AG10803 (cell line): ENCODE measurements around the gene NCOA3.
"Not testable (repeated sequence)": the region's sequence is repeated elsewhere in the genome, so short reads cannot be mapped to it uniquely, and the experiment has no call there.

Experiments
- DNase-seq: peaks from one replicate; pipeline ENCODE4 v3.0.0; 2010; ENCODE audit warnings: low read depth
- H3K4me3 ChIP-seq: 2 replicates; pipeline ENCODE4 v1.5.1; 2011; ENCODE audit warnings: mild to moderate bottlenecking, low read length, control low read depth
- TF ChIP-seq, protein P1 (sequence below): conservative IDR thresholded peaks from 2 replicates; pipeline ENCODE4 v1.5.1; 2011; ENCODE audit warnings: mild to moderate bottlenecking, low read length, control low read depth, inconsistent platforms

NCOA3 gene

DNA sequence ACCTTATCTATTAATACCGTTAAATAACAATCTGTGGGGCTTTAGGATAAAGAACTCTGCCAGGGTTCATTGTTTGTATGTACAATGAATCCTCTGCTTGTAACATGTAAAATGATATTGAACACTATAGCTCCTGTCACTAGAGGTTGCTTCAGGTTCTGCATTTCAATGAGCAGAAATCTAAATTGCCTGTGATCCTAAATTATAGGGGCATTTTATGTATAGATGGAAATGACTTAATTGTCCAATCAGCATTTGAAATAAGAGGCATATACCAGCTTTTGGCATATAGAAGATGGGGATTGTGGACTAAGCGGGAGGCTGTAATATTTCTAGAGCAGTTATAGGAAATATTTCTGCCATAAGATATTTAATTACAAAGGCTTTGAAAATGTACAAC, 2.0 kb downstream of the NCOA3 start:
- DNase-seq, result no peak
- TF ChIP-seq, protein P1, sequence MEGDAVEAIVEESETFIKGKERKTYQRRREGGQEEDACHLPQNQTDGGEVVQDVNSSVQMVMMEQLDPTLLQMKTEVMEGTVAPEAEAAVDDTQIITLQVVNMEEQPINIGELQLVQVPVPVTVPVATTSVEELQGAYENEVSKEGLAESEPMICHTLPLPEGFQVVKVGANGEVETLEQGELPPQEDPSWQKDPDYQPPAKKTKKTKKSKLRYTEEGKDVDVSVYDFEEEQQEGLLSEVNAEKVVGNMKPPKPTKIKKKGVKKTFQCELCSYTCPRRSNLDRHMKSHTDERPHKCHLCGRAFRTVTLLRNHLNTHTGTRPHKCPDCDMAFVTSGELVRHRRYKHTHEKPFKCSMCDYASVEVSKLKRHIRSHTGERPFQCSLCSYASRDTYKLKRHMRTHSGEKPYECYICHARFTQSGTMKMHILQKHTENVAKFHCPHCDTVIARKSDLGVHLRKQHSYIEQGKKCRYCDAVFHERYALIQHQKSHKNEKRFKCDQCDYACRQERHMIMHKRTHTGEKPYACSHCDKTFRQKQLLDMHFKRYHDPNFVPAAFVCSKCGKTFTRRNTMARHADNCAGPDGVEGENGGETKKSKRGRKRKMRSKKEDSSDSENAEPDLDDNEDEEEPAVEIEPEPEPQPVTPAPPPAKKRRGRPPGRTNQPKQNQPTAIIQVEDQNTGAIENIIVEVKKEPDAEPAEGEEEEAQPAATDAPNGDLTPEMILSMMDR, result no peak
- H3K4me3 ChIP-seq, result peak overlapping the region; percentile 71

DNA sequence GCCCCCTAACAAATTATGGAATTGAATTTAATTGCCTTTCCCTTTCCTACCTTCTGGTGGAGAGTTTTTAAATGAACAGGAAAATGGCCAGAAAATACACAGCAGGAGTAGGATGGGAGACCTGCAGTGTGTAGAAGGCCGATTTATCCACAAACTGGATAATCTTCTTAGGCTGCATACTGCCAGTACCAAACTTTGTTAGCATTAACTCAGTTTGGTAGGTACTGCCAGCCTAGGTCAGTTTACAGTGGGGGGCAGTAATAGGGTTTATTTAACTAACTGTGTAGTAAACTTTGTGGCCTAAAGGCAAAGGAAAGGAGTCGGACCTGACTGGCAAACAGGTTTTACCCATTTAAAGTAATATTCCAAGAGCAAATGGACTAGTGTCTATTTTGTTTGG, 4.6 kb downstream of the NCOA3 start:
- no peak for DNase-seq
- TF ChIP-seq, protein P1, result no peak
- no peak overlapping the region for H3K4me3 ChIP-seq

DNA sequence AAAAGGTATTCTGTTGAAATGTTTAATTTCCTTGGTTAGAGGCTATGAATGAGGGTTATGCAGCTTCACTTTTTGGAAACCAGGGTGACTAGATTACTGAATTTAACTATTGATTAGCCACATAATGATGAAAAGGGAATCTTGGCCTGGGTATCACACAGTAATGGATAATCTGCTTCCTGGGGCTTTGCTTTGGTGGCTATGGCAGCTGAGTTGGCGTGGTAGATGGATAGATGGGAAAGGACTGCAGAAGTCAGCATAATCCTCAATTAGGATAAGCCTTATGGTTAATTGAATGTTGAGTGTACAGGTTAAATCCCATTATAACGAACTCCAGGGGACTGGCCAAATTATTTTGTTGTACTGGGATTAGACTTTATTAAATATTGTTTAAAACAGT, 5.2 kb downstream of the NCOA3 start:
- TF ChIP-seq, protein P1, result no peak
- no peak overlapping the region for H3K4me3 ChIP-seq
- DNase-seq, result no peak

DNA sequence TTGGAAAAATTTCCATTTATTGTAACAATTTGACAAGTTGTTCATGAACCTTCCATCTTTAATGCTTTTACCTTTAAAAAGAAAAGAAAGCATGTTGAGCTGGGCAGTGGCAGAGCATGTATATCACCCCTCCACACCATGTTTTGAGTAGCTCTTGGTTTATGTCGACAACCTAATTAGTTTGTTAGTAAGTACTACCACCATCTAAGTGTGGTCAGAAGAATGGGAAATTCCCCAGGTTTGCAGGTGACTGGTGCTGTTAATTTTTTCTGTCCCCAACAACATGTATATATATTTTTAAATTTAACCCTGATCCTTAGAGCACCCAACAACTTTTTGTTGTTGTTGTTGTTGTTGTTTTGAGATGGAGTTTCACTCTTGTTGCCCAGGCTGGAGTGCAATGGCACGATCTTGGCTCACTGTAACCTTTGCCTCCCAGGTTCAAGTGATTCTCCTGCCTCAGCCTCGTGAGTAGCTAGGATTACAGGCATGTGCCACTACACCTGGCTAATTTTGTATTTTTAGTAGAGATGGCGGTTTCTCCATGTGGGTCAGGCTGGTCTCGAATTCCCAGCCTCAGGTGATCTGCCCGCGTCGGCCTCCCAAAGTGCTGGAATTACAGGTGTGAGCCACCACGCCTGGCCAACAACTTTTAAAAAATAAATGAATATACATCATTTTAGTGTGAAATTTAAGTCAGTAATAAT, 5.7 kb downstream of the NCOA3 start:
- not testable (repeated sequence) for H3K4me3 ChIP-seq, DNase-seq

DNA sequence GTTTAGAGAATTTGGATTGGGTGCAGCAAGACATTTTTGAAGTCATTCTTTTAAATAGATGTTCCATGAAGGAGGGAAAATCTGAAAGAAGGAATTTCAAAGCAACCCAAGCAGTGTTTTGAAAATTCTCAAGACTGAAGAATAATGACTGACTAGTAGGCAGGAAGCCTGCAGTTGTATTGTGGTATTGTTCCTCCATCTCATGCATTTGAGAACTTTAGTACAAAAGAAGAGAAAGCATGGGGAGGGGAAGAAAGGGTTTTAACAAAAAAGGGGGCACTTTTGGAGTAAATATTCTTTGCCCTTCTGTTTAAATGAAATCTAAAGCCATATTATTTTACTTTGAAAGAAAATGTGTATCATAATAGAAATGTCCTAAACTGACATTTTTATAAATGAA, 6.6 kb downstream of the NCOA3 start:
- DNase-seq, result no peak
- no peak overlapping the region for H3K4me3 ChIP-seq
- TF ChIP-seq, protein P1, result no peak

DNA sequence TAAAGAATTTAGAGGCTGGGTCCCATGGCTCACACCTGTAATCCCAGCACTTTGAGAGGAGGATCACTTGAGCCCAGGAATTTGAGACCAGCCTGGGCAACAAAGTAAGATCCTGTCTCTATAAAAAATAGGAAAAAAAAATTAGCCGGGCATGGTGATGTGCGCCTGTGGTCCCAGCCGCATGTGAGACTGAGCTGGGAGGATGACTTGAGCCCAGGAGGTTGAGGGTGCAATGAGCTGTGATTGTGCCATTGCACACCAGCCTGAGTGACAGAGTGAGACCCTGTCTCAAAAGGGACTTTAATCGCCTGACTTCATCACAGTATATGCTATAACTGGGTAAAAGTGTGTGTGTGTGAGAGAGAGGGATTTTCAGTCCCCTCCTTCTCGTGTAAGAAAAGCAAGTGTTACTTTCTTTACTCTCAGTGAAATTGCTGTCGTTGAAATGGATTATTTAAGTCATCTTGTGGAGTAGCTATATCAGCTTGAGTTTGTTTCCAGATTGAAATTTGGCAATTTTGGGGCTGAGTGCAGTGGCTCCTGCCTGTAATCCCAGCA, 7.5 kb downstream of the NCOA3 start:
- no peak for DNase-seq
- H3K4me3 ChIP-seq, result no peak overlapping the region
- TF ChIP-seq, protein P1, result no peak

DNA sequence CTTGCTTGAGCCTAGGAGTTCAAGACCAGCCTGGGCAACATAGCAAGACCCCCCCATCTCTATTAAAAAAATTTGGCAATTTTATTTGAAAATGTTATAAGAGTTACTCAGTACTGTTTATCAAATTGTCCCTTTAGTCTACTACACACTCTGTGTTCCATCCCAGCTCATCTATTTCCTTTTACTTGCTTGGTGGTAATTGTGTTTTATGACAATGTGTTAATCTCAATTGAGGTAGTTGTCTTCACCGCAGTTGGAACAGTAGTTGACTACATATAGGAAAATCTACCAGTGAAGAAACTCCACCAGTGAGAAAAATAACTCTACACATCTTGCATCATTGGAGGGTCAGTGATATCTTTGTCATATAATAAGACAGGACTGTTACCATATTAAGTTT, 8.0 kb downstream of the NCOA3 start:
- TF ChIP-seq, protein P1, result no peak
- H3K4me3 ChIP-seq, result no peak overlapping the region
- no peak for DNase-seq

DNA sequence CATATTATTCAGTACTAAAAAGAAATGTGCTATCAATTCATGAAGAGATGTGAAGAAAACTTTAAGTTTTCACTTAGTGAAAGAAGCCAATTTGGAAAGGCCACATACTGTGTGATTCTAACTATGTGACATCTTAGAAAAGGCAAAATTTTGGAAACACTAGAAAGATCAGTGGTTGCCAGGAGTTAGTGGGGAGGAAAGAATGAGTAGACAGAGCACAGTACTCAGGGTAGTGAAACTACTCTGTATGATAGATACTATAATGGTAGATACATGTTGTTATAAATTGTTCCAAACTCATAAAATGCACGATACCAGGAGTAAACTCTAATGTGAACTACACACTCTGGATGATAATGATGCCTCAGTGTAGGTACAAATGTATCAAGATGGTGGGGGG, 14.2 kb downstream of the NCOA3 start:
- TF ChIP-seq, protein P1, result no peak
- no peak for DNase-seq

More for the DNA sequence above, 14.2 kb downstream of the NCOA3 start:
- no peak overlapping the region for H3K4me3 ChIP-seq
